H9 (cell line): Measurements from ENCODE around the gene SELENOS. TPM values are rescaled to one million over a fixed set of nuclear protein-coding genes. Genes with fewer than 3 reads are reported as not detected.

Source experiments
- DNase-seq: peaks from one replicate; pipeline ENCODE4 v3.0.0-alpha.2; 2017
- H2AFZ ChIP-seq: one replicate; pipeline ENCODE4 v1.6.1; 2013; ENCODE audit warnings: mild to moderate bottlenecking, low read length, control low read depth, moderate library complexity
- H2AK5ac ChIP-seq: 2 replicates; pipeline ENCODE4 v1.6.1; 2013; ENCODE audit warnings: low read length, control low read depth, mixed read lengths; ENCODE audit not compliant: insufficient read length
- H2BK120ac ChIP-seq: one replicate; pipeline ENCODE4 v1.6.1; 2013; ENCODE audit warnings: low read depth, mild to moderate bottlenecking, low read length, control low read depth, inconsistent platforms; ENCODE audit not compliant: poor library complexity, severe bottlenecking
- H2BK12ac ChIP-seq: 2 replicates; pipeline ENCODE4 v1.6.1; 2013; ENCODE audit warnings: low read length, control low read depth, mixed read lengths, low read depth; ENCODE audit not compliant: insufficient read length
- H2BK15ac ChIP-seq: 2 replicates; pipeline ENCODE4 v1.6.1; 2013; ENCODE audit warnings: low read depth, low read length, control low read depth
- H2BK20ac ChIP-seq: one replicate; pipeline ENCODE4 v1.6.1; 2013; ENCODE audit warnings: low read depth, mild to moderate bottlenecking, low read length, control low read depth, inconsistent platforms; ENCODE audit not compliant: poor library complexity, severe bottlenecking
- H2BK5ac ChIP-seq: 2 replicates; pipeline ENCODE4 v1.6.1; 2013; ENCODE audit warnings: low read length, control low read depth, mixed read lengths; ENCODE audit not compliant: insufficient read length
- H3K14ac ChIP-seq: 2 replicates; pipeline ENCODE4 v1.6.1; 2013; ENCODE audit warnings: low read length, control low read depth; ENCODE audit not compliant: insufficient read depth
- H3K18ac ChIP-seq: 2 replicates; pipeline ENCODE4 v1.6.1; 2013; ENCODE audit warnings: low read depth, mild to moderate bottlenecking, mixed read lengths, low read length, control low read depth; ENCODE audit not compliant: insufficient read length
- H3K23ac ChIP-seq: 2 replicates; pipeline ENCODE4 v1.6.1; 2013; ENCODE audit warnings: low read length, control low read depth, mixed read lengths, low read depth; ENCODE audit not compliant: insufficient read length
- H3K23me2 ChIP-seq: 2 replicates; pipeline ENCODE4 v1.6.1; 2013; ENCODE audit warnings: low read depth, mild to moderate bottlenecking, mixed read lengths, low read length, control low read depth; ENCODE audit not compliant: insufficient read length, poor library complexity, severe bottlenecking
- H3K27ac ChIP-seq: 2 replicates; pipeline ENCODE4 v1.5.1; 2013; ENCODE audit warnings: low read length, control low read depth, mixed read lengths, low read depth; ENCODE audit not compliant: insufficient read length
- H3K27me3 ChIP-seq: 2 replicates; pipeline ENCODE4 v1.6.1; 2013; ENCODE audit warnings: low read length, control low read depth, inconsistent platforms; ENCODE audit not compliant: insufficient read depth
- H3K4ac ChIP-seq: 2 replicates; pipeline ENCODE4 v1.6.1; 2013; ENCODE audit warnings: low read depth, mild to moderate bottlenecking, control low read depth, inconsistent platforms, low read length, moderate library complexity
- H3K4me1 ChIP-seq: 2 replicates; pipeline ENCODE4 v1.6.1; 2013; ENCODE audit warnings: low read length, control low read depth, inconsistent platforms; ENCODE audit not compliant: insufficient read depth
- H3K4me2 ChIP-seq: 2 replicates; pipeline ENCODE4 v1.6.1; 2013; ENCODE audit warnings: low read length, control low read depth, mixed read lengths; ENCODE audit not compliant: insufficient read length, insufficient read depth
- H3K56ac ChIP-seq: 2 replicates; pipeline ENCODE4 v1.6.1; 2013; ENCODE audit warnings: low read depth, mild to moderate bottlenecking, mixed read lengths, low read length, control low read depth; ENCODE audit not compliant: insufficient read length
- H3K79me1 ChIP-seq: 2 replicates; pipeline ENCODE4 v1.6.1; 2013; ENCODE audit warnings: low read depth, mild to moderate bottlenecking, moderate library complexity, low read length, control low read depth, inconsistent platforms; ENCODE audit not compliant: insufficient read depth, poor library complexity, severe bottlenecking
- H3K79me2 ChIP-seq: 2 replicates; pipeline ENCODE4 v1.6.1; 2013; ENCODE audit warnings: low read length, control low read depth, inconsistent platforms; ENCODE audit not compliant: insufficient read depth
- H3K9ac ChIP-seq: 2 replicates; pipeline ENCODE4 v1.6.1; 2013; ENCODE audit warnings: low read length, control low read depth, mixed read lengths; ENCODE audit not compliant: insufficient read length; ENCODE audit errors: extremely low read depth
- H3K9me3 ChIP-seq: one replicate; pipeline ENCODE4 v1.6.1; 2013; ENCODE audit warnings: low read depth, low read length, inconsistent platforms; ENCODE audit not compliant: control insufficient read depth
- H3T11ph ChIP-seq: one replicate; pipeline ENCODE4 v1.6.1; 2013; ENCODE audit warnings: mild to moderate bottlenecking, low read length, control low read depth, inconsistent platforms
- H4K20me1 ChIP-seq: one replicate; pipeline ENCODE4 v1.6.1; 2013; ENCODE audit not compliant: control insufficient read depth, insufficient read length, insufficient read depth
- H4K5ac ChIP-seq: 2 replicates; pipeline ENCODE4 v1.6.1; 2013; ENCODE audit warnings: low read depth, mild to moderate bottlenecking, mixed read lengths, low read length, control low read depth; ENCODE audit not compliant: insufficient read length
- H4K8ac ChIP-seq: replicated peaks from 2 replicates; pipeline ENCODE4 v1.6.1; 2013; ENCODE audit warnings: low read length, control low read depth, mixed read lengths, low read depth; ENCODE audit not compliant: insufficient read length
- H4K91ac ChIP-seq: 2 replicates; pipeline ENCODE4 v1.6.1; 2013; ENCODE audit warnings: low read depth, mild to moderate bottlenecking, moderate library complexity, mixed read lengths, low read length, control low read depth; ENCODE audit not compliant: insufficient read length
- H3K27ac Mint-ChIP-seq, 3 experiments: 2 replicates in 2 of 3; 3 replicates in 1 of 3; pipeline ENCODE4 v1.8.0; 2020 to 2021; ENCODE audit warnings: mixed read lengths in 3 of 3, mild to moderate bottlenecking in 1 of 3, moderate library complexity in 1 of 3
- H3K27me3 Mint-ChIP-seq: 2 replicates; pipeline ENCODE4 v1.8.0; 2021; ENCODE audit warnings: low read depth, mild to moderate bottlenecking, moderate library complexity, mixed read lengths
- H3K36me3 Mint-ChIP-seq, 3 experiments: 2 replicates in 2 of 3; 3 replicates in 1 of 3; pipeline ENCODE4 v1.8.0; 2020 to 2021; ENCODE audit warnings: low read depth in 3 of 3, mixed read lengths in 3 of 3; ENCODE audit not compliant: insufficient read depth in 1 of 3
- H3K4me1 Mint-ChIP-seq, 2 experiments: 2 replicates each; pipeline ENCODE4 v1.8.0; 2020; ENCODE audit warnings: mixed read lengths in 2 of 2
- H3K4me3 Mint-ChIP-seq, 2 experiments: 2 replicates in 1 of 2; 3 replicates in 1 of 2; pipeline ENCODE4 v1.8.0; 2020 to 2021; ENCODE audit warnings: mild to moderate bottlenecking in 2 of 2, mixed read lengths in 2 of 2, moderate library complexity in 1 of 2
- H3K9me3 Mint-ChIP-seq, 2 experiments: 2 replicates in 1 of 2; 3 replicates in 1 of 2; pipeline ENCODE4 v1.8.0; 2020; ENCODE audit warnings: mild to moderate bottlenecking in 2 of 2, mixed read lengths in 2 of 2, moderate library complexity in 1 of 2
- WGBS: extraction: QIAGEN DNeasy Blood & Tissue Kit; methylation state at CpG from one replicate; pipeline ENCODE4 v1.1.7; 2013; ENCODE audit warnings: missing lambda C conversion rate, low lambda C conversion rate, mixed read lengths; ENCODE audit not compliant: insufficient read length; ENCODE audit errors: extremely low coverage; 5-methylcytosine and 5-hydroxymethylcytosine counted together
- total RNA-seq: library from RNA; stranded (reverse); gene quantifications from 2 replicates; pipeline ENCODE4 v1.2.1, GENCODE V29; 2021
- TF ChIP-seq, protein P1 (sequence below): fragments of 200-600 bp; sonication (generic); conservative IDR thresholded peaks from 3 replicates; pipeline ENCODE4 v1.8.0; 2021; ENCODE audit warnings: antibody characterized with exemption, mild to moderate bottlenecking

Gene SELENOS
- total RNA-seq, 1 experiment from 2014 or later = 57.7 TPM

DNA sequence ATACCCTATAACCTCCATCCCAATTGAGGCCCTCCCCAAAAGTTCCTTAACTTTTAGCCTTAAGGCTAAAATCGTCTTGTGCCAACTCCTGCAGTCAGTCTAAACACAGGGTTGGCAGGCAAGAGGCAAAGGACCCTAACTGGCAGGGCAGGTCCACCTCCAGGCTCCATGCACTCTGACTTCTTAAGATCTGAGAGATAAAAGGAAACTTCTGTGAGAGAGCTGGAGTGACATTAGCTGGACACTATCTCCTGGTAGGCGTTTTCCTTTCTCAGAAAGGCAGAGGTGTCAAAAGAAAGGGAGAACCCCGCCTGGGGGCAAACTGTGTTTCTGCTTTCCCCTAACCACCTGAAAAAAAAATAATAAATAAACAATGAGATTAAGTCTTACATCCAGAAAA, 29.0 kb downstream of the SELENOS start:
- Mint-ChIP-seq H3K36me3 (peaks cover 3 to 10% (median 9%) of the 10 kb centered on the region in 3 experiments; a peak in 6 of 7 replicates), H3K27me3 (peaks cover 2% of the 10 kb centered on the region), H3K4me3 (no peak overlapping the region), H3K4me1 (peaks cover 57 to 70% of the 10 kb centered on the region in 2 experiments), H3K9me3 (no peaks in the 10 kb centered on the region), H3K27ac (no peak overlapping the region)
- H4K5ac ChIP-seq = no peak overlapping the region
- peaks cover 63% of the 10 kb centered on the region for H3K79me2 ChIP-seq
- no peak overlapping the region for H3K56ac ChIP-seq
- peaks cover 14% of the 10 kb centered on the region for H3K23me2 ChIP-seq
- H4K20me1 ChIP-seq = peaks cover 4% of the 10 kb centered on the region
- H3K14ac ChIP-seq = no peak overlapping the region
- H3K9me3 ChIP-seq = no peaks in the 10 kb centered on the region
- H2AFZ ChIP-seq = no peak overlapping the region
- no peak overlapping the region for H3K18ac ChIP-seq
- H3K27me3 ChIP-seq = no peaks in the 10 kb centered on the region
- TF ChIP-seq, protein P1, sequence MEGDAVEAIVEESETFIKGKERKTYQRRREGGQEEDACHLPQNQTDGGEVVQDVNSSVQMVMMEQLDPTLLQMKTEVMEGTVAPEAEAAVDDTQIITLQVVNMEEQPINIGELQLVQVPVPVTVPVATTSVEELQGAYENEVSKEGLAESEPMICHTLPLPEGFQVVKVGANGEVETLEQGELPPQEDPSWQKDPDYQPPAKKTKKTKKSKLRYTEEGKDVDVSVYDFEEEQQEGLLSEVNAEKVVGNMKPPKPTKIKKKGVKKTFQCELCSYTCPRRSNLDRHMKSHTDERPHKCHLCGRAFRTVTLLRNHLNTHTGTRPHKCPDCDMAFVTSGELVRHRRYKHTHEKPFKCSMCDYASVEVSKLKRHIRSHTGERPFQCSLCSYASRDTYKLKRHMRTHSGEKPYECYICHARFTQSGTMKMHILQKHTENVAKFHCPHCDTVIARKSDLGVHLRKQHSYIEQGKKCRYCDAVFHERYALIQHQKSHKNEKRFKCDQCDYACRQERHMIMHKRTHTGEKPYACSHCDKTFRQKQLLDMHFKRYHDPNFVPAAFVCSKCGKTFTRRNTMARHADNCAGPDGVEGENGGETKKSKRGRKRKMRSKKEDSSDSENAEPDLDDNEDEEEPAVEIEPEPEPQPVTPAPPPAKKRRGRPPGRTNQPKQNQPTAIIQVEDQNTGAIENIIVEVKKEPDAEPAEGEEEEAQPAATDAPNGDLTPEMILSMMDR = no peak
- H2BK12ac ChIP-seq = no peak overlapping the region
- no peak overlapping the region for H4K91ac ChIP-seq
- H3K4ac ChIP-seq = no peak overlapping the region
- H2BK5ac ChIP-seq = no peak overlapping the region
- no CpG with 5 or more reads among the region's 3 CpGs for WGBS
- H3T11ph ChIP-seq = no peak overlapping the region
- H2AK5ac ChIP-seq = no peak overlapping the region
- no peak overlapping the region for H3K4me2 ChIP-seq
- H4K8ac ChIP-seq = no peak overlapping the region
- H3K23ac ChIP-seq = no peak overlapping the region
- no peak overlapping the region for H2BK120ac ChIP-seq
- no peak overlapping the region for H3K27ac ChIP-seq
- no peaks in the 10 kb centered on the region; the same call in 1 of the 2 replicates for H3K4me1 ChIP-seq
- H3K9ac ChIP-seq = no peak overlapping the region
- DNase-seq = no peak
- no peak overlapping the region for H2BK15ac ChIP-seq
- no peaks in the 10 kb centered on the region for H3K79me1 ChIP-seq
- no peak overlapping the region for H2BK20ac ChIP-seq
